GM12878 (cell line): Measurements from ENCODE around the gene TPM4.

Experiments used
- EP300 ChIP-seq, 2 experiments: fragments of 150-350 bp in 1 of 2; IDR thresholded peaks; 2 replicates each; pipeline ENCODE4 v1.6.1; 2011 to 2012; ENCODE audit warnings: low read depth in 2 of 2, low read length in 2 of 2, borderline replicate concordance in 1 of 2, improper control_type of control experiment in 1 of 2, inconsistent platforms in 1 of 2; ENCODE audit not compliant: control insufficient read depth in 1 of 2
- FOXK2 ChIP-seq: fragments of 450-650 bp; IDR thresholded peaks from 2 replicates; pipeline ENCODE4 v1.6.1; 2017; ENCODE audit warnings: mild to moderate bottlenecking, moderate library complexity

DNA sequence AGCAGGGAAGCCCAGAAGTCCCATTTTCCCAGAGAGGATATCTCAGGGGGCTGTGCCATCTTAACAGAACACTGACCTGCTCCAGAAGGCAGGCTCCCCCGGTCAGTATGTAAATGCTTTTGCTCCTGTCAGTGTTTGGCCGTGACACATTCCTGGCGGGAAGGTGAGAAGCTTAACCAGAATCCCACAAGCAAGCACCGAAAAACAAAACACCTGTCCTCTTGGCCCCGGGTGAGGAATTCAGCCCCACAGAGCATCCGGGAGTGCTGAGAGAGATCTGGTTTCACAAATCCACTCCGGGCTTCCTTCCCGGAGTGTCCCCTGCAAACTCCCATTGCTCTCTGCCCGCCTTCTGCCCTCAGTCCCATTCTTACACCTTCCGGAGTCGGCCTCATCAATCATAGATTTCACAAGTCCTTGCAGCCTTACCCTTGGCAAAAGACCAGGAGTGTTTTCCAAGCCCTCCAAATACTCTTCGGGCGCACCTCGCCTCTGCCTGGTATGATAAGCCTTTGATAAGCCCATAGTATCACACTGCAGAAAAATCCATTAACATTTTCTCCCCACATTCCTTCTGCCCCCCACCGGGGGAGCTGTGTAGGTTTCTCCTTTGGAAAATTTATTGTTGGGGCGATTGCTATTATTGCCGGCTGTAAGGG is 12.2 kb downstream of the TPM4 start:
- TF ChIP-seq FOXK2 = no peak
- TF ChIP-seq EP300 (IDR thresholded peaks at IDR 0.05; ENCODE audit: borderline replicate concordance in 1 of 2, control insufficient read depth in 1 of 2, low read depth in 2 of 2, low read length in 2 of 2) = no peak
